NCI-H2107 (cell line): ENCODE measurements around the gene HOXD8.
A peak's percentile ranks its signal among the peaks of the same experiment; 100 is the strongest.

Source experiments
- DNase-seq: peaks from one replicate; lab custom pipeline; 2025; lab: John Stamatoyannopoulos, UW

Gene HOXD8

GRCh38 chr2:176147800-176148496 is 18.4 kb downstream of the HOXD8 start:
- no peak for DNase-seq

- DNase-seq, result no peak
Observed at GRCh38 chr2:176148751-176149421, 19.4 kb downstream of the HOXD8 start.

GRCh38 chr2:176149481-176149938 is 20.0 kb downstream of the HOXD8 start:
- no peak for DNase-seq

GRCh38 chr2:176149939-176150583 is 20.6 kb downstream of the HOXD8 start:
- no peak for DNase-seq

GRCh38 chr2:176150584-176151441 is 21.3 kb downstream of the HOXD8 start:
- DNase-seq, result no peak

- DNase-seq, result no peak
Observed at GRCh38 chr2:176151442-176152287, 22.2 kb downstream of the HOXD8 start, which contains the start of gene HOXD4. Gene HOXD4, plus strand, starts transcription at chr2:176151550. Its CDS starts 84 bp downstream, at chr2:176151634.

GRCh38 chr2:176152350-176153181 is 23.1 kb downstream of the HOXD8 start:
- no peak for DNase-seq

GRCh38 chr2:176154576-176155252 is 25.2 kb downstream of the HOXD8 start:
- DNase-seq, result no peak

GRCh38 chr2:176155356-176156044 is 26.0 kb downstream of the HOXD8 start:
- no peak for DNase-seq

GRCh38 chr2:176156301-176156806 is 26.8 kb downstream of the HOXD8 start:
- DNase-seq, result no peak

GRCh38 chr2:176156807-176157498 is 27.4 kb downstream of the HOXD8 start, which contains the start of gene HOXD3:
Gene HOXD3, plus strand, starts transcription at chr2:176157307. Its CDS starts 11,808 bp downstream, at chr2:176169115.
- DNase-seq, result no peak

GRCh38 chr2:176157499-176158185 is 28.1 kb downstream of the HOXD8 start:
- DNase-seq, result peak; percentile 39

GRCh38 chr2:176158186-176158591 is 28.7 kb downstream of the HOXD8 start:
- DNase-seq, result no peak

- DNase-seq, result no peak
Observed at GRCh38 chr2:176158855-176159662, 29.6 kb downstream of the HOXD8 start.

- no peak for DNase-seq
Observed at GRCh38 chr2:176159663-176160250, 30.3 kb downstream of the HOXD8 start.
